ENCODE results near the gene PHOX2B.
"Not testable (repeated sequence)": the region's sequence is repeated elsewhere in the genome, so short reads cannot be mapped to it uniquely, and the experiment has no call there.

Gene PHOX2B

GRCh38 chr4:41747230-41748055, 1.1 kb downstream of the PHOX2B start:
- no peak for DNase-seq

- no peak for DNase-seq
Observed at GRCh38 chr4:41746440-41747229, 1.9 kb downstream of the PHOX2B start.

DNA sequence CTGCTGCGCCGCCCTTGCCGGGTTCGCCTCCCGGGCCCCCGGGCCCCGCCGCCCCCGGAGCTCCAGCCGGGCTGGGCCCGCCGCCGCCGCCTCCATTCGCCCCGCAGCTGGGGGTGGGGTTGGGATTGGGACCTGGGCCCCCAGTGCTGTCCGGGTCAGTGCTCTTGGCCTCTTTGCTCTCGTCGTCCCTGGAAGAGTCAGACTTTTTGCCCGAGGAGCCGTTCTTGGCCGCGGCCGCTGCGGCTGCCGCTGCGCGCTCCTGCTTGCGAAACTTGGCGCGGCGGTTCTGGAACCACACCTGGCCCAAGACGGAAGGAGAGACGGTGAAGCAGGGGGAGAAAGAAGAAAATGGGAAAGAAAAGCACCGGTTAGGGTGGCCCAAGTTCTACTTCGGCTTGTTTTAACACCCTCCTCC, 2.5 kb downstream of the PHOX2B start:
- no peak for DNase-seq

GRCh38 chr4:41745292-41746024, 3.1 kb downstream of the PHOX2B start:
- DNase-seq: no peak

- no peak for DNase-seq
Observed at GRCh38 chr4:41744572-41745291, 3.8 kb downstream of the PHOX2B start.

GRCh38 chr4:41741354-41741753, 7.2 kb downstream of the PHOX2B start:
- DNase-seq: no peak

GRCh38 chr4:41737491-41737890, 11.0 kb downstream of the PHOX2B start:
- DNase-seq: peak; percentile 43

DNA sequence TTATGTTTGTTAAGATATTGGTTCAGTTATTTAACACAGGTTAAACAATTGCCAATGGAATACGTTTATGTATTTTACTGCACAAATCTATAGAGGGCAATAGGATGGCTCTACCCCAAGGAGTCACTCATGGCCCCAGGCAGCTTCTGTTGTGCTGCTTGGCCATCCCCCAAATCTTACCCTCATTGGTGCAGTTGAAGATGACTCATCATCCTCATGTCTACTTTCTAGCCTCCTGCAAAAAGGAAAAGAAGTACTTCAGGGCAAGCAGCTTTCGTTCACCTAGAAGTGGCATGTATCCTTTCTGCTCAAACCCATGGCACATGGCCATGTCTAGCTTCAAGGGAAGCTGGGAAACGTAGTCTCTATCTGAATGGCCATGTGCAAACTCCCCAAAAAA, 14.2 kb downstream of the PHOX2B start:
- DNase-seq: peak; percentile 71

- no peak for DNase-seq
Observed at GRCh38 chr4:41731569-41732126, 16.9 kb downstream of the PHOX2B start.

DNA sequence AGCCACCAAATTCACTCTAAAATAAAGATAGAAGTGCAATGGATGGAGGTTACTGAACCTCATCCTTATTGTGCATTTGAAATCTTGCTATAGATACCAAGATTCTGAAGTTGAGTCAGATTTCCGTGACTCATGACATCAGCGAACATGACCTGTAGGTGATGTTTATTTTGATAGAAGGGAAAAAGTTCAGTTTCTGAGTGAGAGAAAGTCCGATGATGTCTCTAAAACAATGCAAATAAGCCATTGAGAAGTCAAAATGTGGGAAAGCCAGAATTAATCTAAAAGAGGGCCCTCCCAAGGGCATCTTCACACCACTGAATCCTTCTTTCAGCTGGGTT, 20.0 kb downstream of the PHOX2B start:
- DNase-seq: peak; percentile 55

DNA sequence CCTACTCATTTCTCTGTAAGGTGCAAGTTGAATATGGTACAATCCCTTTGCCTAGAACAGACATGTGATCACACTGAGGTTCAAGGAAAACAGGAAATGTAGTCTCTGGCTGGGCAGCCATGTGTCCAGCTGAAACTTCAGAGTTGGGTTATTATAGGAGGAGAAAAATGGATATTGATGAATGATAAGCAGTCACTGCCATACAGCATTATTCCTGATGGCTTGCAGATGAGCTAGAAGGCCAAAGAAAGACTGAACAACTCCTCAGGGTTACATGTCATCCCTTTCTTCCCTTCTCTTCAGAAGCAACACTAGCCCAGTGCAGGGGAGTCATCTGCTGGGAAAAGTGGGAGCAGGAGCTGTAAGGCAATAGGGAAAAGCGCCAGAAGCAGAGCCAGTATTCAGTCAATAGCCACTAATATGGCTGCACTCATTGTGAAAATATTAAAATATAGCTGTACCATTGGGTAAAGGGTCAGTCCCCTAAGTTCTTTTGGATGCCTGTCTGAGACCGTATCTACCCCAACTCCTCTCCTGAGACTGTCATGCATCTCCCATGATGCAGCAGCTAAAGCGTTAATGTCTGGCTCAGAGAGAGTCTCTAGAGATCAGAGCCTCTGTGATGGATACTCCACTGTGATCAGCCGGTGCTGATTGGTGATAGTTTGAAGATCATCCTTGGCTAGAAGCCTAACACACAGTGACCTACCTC, 20.5 kb downstream of the PHOX2B start:
- DNase-seq: no peak

GRCh38 chr4:41725254-41725653, 23.3 kb downstream of the PHOX2B start:
- DNase-seq: no peak

DNA sequence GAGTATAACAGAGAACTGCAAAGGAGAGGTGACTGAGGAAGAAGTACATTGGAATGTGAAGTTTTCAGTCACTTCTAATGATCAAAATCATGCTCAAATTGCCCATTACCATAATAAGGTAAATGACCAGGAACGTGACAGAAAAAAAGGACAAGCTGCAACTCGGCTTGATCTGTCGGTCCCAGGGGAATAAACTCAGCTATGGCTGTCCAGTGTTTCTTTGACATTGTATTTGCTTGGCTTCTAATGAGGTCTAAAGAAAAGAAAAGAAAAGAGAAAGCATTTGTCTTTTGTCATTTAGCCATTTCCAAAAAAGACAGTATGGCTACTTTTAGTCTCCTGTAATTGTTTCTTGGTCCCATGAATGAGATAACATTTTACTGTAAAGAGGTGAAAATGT, 25.2 kb downstream of the PHOX2B start:
- DNase-seq: no peak

GRCh38 chr4:41722181-41722580, 26.3 kb downstream of the PHOX2B start:
- peak; percentile 52 for DNase-seq

GRCh38 chr4:41719417-41719816, 29.1 kb downstream of the PHOX2B start:
- DNase-seq: peak; percentile 65

DNA sequence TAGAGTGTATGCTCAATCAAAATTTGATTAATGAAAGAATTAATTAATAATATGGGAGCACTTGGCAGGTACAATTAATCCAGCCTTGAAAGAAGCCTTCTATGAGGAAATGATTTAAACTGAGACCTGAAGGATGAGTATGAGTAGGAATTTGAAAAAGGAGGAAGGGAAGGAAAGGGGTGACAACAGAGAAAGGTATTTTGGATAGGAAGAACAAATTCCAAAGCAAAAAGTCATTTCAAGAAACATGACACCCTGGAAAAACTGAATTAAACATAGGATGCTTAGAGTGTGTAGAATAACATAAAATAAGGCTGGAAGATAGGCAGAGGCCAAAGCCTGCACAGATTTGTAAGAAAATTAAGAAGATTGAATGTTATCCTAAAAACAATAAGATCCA, 29.6 kb downstream of the PHOX2B start:
- peak; percentile 79 for DNase-seq

DNA sequence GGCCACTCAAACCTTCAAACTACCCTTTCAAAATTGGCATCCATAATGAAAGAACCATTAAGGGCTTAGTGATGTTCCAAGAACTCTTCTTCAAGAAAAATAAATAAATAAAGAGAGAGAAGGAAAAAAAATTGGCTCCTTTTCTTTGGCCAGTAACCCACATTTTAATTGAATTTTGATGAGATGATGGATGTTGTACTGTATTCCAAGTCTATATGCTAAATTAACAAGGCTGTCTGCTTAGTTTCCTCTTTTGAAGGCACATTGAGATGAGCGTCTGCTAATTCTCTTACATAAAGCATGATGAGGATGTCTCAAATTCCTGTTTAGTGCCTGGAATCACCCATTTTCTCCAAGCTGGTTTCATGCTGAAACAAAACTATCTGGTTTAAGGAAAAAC, 33.4 kb downstream of the PHOX2B start:
- no peak for DNase-seq

DNA sequence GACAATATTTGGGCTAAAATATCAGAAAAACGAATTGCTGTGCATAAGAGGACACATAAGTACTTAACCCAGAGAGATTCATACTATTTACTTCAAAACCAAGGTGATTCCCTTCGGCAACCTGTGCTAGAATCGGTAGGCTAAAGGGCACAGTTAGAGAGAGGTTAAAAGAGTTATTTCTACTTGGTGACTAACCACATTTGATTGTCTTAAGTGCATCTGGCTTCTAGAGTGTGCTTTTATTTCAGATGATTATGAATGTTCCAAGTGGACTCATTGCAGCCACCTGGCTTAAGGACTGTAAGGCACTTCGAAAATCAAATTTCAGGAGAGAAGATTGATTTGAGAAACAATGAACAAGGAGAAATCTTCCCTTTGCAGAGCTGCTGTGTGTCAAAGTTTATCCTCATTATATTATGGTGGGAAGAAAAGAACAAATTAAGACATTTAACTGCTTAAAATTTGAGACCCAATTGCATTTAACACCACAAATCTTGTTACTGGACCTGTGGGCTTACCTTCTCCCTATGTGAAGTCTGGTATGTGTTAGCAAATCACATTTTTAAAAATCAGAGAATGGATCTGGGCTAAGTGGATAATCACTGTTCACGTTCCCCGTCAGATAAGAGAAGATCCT, 34.0 kb downstream of the PHOX2B start:
- DNase-seq: no peak

GRCh38 chr4:41713768-41714167, 34.8 kb downstream of the PHOX2B start:
- DNase-seq: no peak

- no peak for DNase-seq
Observed at GRCh38 chr4:41712425-41712824, 36.1 kb downstream of the PHOX2B start.

DNA sequence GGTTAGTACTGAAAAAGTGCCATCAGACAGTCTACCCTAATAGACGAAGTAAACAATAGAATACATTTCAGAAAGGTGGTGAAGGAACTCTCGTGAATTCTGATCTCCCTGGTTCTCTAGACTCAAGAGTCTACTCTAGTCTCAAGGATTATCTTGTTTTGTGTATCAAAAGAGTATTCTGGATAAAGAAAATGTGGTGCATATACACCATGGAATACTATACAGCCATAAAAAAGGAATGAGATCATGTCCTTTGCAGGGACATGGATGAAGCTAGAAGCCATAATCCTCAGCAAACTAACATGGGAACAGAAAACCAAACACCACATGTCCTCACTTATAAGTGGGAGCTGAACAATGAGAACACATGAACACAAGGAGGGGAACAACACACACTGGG, 36.9 kb downstream of the PHOX2B start:
- not testable (repeated sequence) for DNase-seq
